IMR-90 (cell line): ENCODE measurements around the gene EPM2AIP1.

Source experiments
- POLR2A ChIP-seq: IDR thresholded peaks from 2 replicates; pipeline ENCODE4 v1.6.1; 2012; ENCODE audit warnings: mild to moderate bottlenecking, low read depth, low read length
- RAD21 ChIP-seq: IDR thresholded peaks from 2 replicates; pipeline ENCODE4 v1.6.1; 2012; ENCODE audit warnings: low read length, improper control_type of control experiment
- RFX5 ChIP-seq: IDR thresholded peaks from 2 replicates; pipeline ENCODE4 v1.8.0; 2012; ENCODE audit warnings: low read depth, mild to moderate bottlenecking, low read length, moderate library complexity
- SMC3 ChIP-seq: fragments of 150-350 bp; IDR thresholded peaks from 2 replicates; pipeline ENCODE4 v1.6.1; 2016; ENCODE audit warnings: low read depth, mild to moderate bottlenecking, antibody characterized with exemption, low read length, moderate library complexity
- TF ChIP-seq, protein P1 (sequence below): conservative IDR thresholded peaks from 2 replicates; pipeline ENCODE4 v1.5.1; 2012; ENCODE audit warnings: mild to moderate bottlenecking, low read depth, low read length, improper control_type of control experiment
- TF ChIP-seq, protein P2 (sequence below): fragments of 150-350 bp; IDR thresholded peaks from 2 replicates; pipeline ENCODE4 v1.6.1; 2016; ENCODE audit warnings: low read depth, mild to moderate bottlenecking, low read length, moderate library complexity, borderline replicate concordance

DNA sequence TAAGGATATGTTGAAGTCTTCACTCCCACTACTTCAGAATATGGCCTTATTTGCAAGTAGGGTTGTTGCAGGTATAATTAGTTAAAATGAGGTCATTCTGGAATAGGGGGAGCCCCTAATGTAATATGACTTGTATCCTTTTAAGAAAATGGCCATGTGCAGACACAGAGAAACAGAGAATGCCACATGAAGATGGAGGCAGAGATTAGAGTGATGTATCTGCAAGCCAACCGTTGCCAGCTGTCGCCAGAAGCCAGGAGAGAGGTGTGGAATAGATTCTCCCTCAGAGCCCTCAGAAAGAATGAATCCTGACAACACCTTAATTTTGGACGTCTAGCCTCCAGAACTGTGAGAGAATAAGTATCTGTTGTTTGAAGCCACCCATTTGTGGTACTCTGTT, 36.8 kb downstream of the EPM2AIP1 start:
- TF ChIP-seq SMC3 (no peak), POLR2A (no peak), RAD21 (no peak), RFX5 (no peak)
- TF ChIP-seq, protein P1, sequence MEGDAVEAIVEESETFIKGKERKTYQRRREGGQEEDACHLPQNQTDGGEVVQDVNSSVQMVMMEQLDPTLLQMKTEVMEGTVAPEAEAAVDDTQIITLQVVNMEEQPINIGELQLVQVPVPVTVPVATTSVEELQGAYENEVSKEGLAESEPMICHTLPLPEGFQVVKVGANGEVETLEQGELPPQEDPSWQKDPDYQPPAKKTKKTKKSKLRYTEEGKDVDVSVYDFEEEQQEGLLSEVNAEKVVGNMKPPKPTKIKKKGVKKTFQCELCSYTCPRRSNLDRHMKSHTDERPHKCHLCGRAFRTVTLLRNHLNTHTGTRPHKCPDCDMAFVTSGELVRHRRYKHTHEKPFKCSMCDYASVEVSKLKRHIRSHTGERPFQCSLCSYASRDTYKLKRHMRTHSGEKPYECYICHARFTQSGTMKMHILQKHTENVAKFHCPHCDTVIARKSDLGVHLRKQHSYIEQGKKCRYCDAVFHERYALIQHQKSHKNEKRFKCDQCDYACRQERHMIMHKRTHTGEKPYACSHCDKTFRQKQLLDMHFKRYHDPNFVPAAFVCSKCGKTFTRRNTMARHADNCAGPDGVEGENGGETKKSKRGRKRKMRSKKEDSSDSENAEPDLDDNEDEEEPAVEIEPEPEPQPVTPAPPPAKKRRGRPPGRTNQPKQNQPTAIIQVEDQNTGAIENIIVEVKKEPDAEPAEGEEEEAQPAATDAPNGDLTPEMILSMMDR: no peak
- TF ChIP-seq, protein P2, sequence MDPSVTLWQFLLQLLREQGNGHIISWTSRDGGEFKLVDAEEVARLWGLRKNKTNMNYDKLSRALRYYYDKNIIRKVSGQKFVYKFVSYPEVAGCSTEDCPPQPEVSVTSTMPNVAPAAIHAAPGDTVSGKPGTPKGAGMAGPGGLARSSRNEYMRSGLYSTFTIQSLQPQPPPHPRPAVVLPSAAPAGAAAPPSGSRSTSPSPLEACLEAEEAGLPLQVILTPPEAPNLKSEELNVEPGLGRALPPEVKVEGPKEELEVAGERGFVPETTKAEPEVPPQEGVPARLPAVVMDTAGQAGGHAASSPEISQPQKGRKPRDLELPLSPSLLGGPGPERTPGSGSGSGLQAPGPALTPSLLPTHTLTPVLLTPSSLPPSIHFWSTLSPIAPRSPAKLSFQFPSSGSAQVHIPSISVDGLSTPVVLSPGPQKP: no peak
